ENCODE results near the gene MRGPRD.

Gene MRGPRD

DNA sequence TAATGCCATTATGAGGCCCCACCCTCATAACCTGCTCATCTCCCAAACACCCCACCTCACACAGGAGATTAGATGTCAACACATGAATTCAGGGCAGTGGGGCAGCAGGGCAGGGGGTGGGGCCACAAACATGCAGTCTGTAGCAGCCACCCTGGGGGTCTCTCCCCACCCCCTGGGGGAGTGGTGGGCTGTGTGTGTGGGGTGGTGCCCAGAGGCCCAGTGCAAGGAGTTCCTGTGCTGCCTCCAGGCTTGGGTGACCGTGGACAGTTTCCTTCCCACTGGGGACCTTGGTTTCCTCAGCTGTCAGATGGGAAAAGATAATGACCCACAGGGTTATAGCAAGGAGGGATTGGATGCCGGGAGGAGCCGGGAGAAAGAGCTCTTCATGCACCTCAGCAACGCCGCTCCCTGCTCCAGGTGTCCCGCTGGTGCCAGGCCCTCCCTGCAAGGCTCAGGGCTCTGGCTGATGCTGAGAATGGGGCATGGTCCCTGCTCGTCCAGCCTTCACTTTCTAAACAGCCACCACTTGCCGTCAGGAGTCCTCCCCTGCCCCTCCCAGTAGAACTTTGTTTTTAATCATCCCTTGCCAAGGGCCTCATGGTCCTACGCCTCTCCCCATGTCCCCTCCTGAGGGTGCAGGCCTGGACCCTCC is 34.2 kb upstream of the MRGPRD start:
- TF ChIP-seq, protein P1, sequence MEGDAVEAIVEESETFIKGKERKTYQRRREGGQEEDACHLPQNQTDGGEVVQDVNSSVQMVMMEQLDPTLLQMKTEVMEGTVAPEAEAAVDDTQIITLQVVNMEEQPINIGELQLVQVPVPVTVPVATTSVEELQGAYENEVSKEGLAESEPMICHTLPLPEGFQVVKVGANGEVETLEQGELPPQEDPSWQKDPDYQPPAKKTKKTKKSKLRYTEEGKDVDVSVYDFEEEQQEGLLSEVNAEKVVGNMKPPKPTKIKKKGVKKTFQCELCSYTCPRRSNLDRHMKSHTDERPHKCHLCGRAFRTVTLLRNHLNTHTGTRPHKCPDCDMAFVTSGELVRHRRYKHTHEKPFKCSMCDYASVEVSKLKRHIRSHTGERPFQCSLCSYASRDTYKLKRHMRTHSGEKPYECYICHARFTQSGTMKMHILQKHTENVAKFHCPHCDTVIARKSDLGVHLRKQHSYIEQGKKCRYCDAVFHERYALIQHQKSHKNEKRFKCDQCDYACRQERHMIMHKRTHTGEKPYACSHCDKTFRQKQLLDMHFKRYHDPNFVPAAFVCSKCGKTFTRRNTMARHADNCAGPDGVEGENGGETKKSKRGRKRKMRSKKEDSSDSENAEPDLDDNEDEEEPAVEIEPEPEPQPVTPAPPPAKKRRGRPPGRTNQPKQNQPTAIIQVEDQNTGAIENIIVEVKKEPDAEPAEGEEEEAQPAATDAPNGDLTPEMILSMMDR (conservative IDR thresholded peaks at IDR 0.05; ENCODE audit: low read depth, low read length) = no peak
- H3K4me3 ChIP-seq (ENCODE audit: low read depth, low read length) = no peak overlapping the region
- DNase-seq (ENCODE audit: low read depth) = no peak

DNA sequence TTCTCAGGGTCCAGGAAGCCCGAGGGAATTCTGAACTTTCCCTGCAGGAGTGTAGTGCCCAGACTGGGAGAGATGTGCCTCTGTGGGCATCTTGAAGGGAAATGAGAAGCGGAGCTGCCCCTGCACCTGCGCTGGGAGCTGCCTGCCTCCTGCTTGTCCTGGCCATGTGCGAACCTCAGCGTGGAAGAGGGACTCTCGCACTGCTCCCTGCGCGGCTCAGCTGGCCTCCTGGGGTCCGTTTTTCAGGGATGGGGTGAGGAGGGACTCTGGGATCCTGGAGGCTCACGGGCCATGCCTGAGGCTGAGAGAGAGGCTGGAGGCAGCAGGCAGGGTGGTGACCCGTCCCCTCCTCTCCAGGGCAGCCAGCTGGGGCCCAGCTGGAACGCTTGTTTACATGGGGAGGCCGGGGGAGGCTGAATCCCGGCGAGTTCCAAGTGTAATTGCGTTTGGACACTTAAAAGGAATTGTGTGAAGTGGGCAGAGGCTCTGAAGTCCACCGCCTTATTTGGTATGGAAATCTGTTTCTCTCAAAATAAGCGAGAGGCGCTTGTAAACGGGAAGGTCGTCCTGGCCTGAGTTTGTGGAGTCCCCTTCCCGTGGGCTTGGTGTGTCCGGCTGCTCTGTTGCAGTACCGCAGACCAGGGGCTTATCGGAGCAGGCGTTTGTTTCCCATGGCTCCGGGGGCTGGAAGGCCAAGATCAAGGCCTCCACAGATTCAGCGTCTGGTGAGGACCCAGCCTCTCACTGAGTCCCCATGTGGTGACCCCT is 33.5 kb upstream of the MRGPRD start:
- DNase-seq (ENCODE audit: low read depth) = peak; percentile 34
- H3K4me3 ChIP-seq (ENCODE audit: low read depth, low read length) = no peak overlapping the region
- TF ChIP-seq, protein P1 (conservative IDR thresholded peaks at IDR 0.05; ENCODE audit: low read depth, low read length) = no peak

DNA sequence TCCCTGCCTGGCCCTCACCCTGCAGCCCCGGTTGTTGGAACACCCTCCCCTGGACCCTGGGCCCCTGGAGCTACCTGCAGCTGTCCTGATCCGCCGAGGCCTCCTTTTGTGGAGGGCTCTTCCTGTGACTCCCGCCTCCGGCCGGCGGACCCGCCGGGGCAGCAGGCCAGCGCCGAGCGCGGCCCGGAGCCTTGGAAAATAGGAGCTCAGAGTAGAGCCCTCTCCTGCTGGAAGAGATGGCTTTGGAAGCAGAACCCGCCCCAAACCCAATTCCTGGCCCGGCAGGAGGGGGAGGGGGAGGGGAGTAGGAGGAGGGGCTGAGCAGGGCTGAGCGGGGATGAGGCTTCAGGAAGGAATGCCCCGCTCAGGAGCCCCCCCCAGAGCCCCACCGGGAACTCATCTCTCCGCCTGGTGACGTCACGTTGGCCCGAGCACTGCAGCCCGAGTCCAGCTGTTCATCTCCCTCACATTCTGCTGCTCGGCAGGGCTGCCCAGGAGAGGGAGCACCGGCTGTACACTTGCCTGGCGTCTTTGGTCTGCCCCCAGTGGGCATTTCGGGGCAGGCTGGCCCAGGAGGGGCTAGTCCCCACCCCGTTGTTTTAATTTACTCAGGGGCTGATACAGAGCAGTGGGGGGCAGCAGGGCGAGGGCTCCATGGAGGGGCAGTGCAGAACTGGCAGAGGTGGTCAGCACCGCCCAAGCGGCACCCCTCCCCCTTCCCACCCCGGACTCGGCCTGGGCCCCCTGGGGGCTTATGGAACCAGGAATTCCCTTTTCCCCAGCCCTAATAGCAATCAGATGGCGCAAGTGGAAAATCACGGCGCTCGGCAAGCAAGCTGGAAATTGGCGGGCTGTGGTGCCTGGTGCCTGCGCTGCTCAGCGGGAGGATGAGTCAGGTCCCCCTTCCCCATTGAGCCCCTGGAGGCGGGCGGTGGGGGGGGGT is 32.5 kb upstream of the MRGPRD start, which contains the start of gene MRGPRF:
TSS of gene MRGPRF (minus strand) at position 238 of the 943 bp plus-strand sequence. CDS start 3,345 bp downstream, outside the sequence.
- H3K4me3 ChIP-seq (ENCODE audit: low read depth, low read length) = peak within 1 kb of the TSS; percentile 49
- peak; percentile 58 for DNase-seq (ENCODE audit: low read depth)
- TF ChIP-seq, protein P1 (conservative IDR thresholded peaks at IDR 0.05; ENCODE audit: low read depth, low read length) = peak; percentile 59

DNA sequence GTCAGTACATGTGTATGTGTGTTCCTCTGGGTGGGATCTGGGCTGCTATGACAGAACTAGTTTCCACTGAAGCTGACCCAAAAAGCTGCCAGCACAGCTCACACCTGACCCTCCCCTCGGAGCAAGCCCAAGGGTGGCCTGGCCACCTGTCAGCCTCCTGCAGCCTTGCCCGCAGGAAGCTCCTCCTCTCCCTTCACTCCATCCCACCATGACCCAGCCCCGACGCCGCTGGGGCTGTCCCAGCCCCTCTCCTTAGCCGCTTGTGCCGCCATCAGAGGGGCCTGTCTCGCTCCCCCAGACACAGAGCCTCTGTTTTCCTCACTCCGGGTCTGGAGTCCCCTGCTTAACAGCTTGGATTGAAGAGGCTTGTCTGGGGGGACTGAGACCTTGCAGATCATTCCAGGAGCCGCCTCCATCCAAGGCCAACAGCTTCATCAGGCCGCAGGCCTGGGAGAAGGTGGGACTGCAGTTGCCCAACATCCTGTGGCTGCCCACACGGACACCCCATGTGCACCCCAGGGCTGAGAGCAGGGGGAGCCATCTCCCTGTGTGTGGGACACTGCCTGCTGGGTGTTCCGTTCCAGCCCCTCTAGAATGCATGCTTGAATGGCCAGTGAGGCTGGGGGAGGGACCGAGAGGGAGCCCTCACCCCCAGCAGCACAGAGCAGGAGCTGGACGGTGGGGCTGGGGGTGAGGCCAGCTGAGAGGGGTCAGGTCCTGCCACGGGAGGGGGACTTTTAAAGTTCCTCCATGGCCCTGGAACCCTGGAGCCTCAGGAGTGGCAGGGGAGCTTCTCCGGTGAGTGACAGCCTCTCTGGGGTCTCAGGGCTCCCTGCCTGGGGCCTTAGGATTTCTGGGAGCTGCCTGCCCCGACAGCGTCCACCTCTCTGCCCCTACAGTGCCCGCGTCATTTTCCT is 31.6 kb upstream of the MRGPRD start:
- peak overlapping the region; percentile 49 for H3K4me3 ChIP-seq (ENCODE audit: low read depth, low read length)
- peak; percentile 42 for DNase-seq (ENCODE audit: low read depth)
- TF ChIP-seq, protein P1 (conservative IDR thresholded peaks at IDR 0.05; ENCODE audit: low read depth, low read length) = no peak

DNA sequence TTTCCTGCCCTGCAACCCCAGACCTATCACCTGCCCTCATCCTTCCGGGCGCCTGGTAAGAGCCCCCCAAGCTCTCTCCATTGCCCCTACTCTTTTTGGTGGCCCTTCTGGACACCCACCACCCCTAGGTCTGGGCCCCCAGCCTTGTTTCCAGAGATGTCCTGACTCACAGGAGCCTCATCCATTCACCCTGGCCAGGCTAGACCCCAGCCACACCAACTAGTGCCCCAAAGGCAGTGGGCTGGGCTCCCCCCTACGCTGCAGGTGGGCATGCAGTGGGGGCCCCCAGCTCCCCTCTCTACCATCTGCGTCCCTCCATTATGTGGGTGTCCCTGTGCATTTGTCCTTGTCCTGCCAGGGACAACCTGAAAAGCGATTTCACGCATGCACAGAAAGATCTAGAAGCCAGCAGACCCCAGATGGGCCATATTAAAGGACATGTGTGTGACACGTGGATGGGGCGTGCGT is 30.9 kb upstream of the MRGPRD start:
- no peak overlapping the region for H3K4me3 ChIP-seq (ENCODE audit: low read depth, low read length)
- TF ChIP-seq, protein P1 (conservative IDR thresholded peaks at IDR 0.05; ENCODE audit: low read depth, low read length) = no peak
- DNase-seq (ENCODE audit: low read depth) = no peak

All from choroid plexus epithelial cell (primary cell).